K562 (cell line): Measurements from ENCODE around the gene DDRGK1. TPM values are rescaled to one million over a fixed set of nuclear protein-coding genes. Genes with fewer than 3 reads are reported as not detected.

Source experiments
- ATAC-seq: fragments of 200-7000 bp; cut with Tn5 transposase; 3 replicates; pipeline ENCODE4 v1.9.1; 2020; ENCODE audit warnings: moderate library complexity
- BruUV-seq: library from RNA; stranded (reverse); fragments of 400-500 nt; replicated peaks from 2 replicates; lab custom pipeline; 2021; lab: Mats Ljungman, UMichigan
- CTCF ChIA-PET: fragments of 300-600 bp; formaldehyde crosslinking; extraction: SDS; loops from one replicate; lab custom pipeline; 2021; ENCODE audit warnings: low intra/inter-chr PET ratio; lab: Yijun Ruan, JAX
- POLR2A ChIA-PET: fragments of 300-600, 350-650 bp; sonication (Branson Sonifier 250); formaldehyde crosslinking; extraction: SDS; loops from one replicate; lab custom pipeline; 2021; ENCODE audit warnings: antibody characterized with exemption, inconsistent platforms; lab: Yijun Ruan, JAX
- DNase-seq, 4 experiments: peaks; one replicate each; pipeline versions ENCODE4 v3.0.0 to v3.0.0-alpha.2; 2011 to 2018; ENCODE audit warnings: low spot score in 3 of 4, mixed read lengths in 3 of 4; ENCODE audit errors: extremely low read depth in 1 of 4
- FAIRE-seq: peaks from 2 replicates; lab custom pipeline; 2011; peaks lifted over from hg19 to GRCh38; lab: Jason Lieb, UNC
- H2AFZ ChIP-seq: 2 replicates; pipeline ENCODE4 v1.6.0; 2011; ENCODE audit warnings: low read depth, low read length, control low read depth, inconsistent platforms
- H3K27ac ChIP-seq: fragments of 200-600 bp; 3 replicates; pipeline ENCODE4 v1.8.0; 2011; ENCODE audit warnings: low read depth, mild to moderate bottlenecking, control low read depth, inconsistent platforms, low read length, moderate library complexity, mixed read lengths; ENCODE audit errors: extremely low read depth
- H3K27me3 ChIP-seq, 2 experiments: fragments of 300-600 bp in 1 of 2; 2 replicates in 1 of 2; 3 replicates in 1 of 2; pipeline versions ENCODE4 v1.6.0 to v1.8.0; 2011; ENCODE audit warnings: inconsistent platforms in 2 of 2, low read length in 2 of 2, mild to moderate bottlenecking in 1 of 2, mixed read lengths in 1 of 2, moderate library complexity in 1 of 2; ENCODE audit not compliant: control insufficient read depth in 2 of 2, insufficient read depth in 2 of 2
- H3K36me3 ChIP-seq: fragments of 300-600 bp; 3 replicates; pipeline ENCODE4 v1.8.0; 2011; ENCODE audit warnings: mild to moderate bottlenecking, low read length, inconsistent platforms; ENCODE audit not compliant: control insufficient read depth, insufficient read depth
- H3K4me1 ChIP-seq, 2 experiments: fragments of 200-600 bp in 1 of 2; replicated peaks in 1 of 2; 2 replicates in 1 of 2; 3 replicates in 1 of 2; pipeline versions ENCODE4 v1.5.1 to v1.8.0; 2011; ENCODE audit warnings: inconsistent platforms in 2 of 2, low read length in 2 of 2, mild to moderate bottlenecking in 1 of 2, mixed read lengths in 1 of 2, moderate library complexity in 1 of 2; ENCODE audit not compliant: control insufficient read depth in 2 of 2, insufficient read depth in 2 of 2
- H3K4me2 ChIP-seq: 2 replicates; pipeline ENCODE4 v1.6.1; 2011; ENCODE audit warnings: low read length, control low read depth, inconsistent platforms, mixed read lengths; ENCODE audit not compliant: insufficient read depth
- H3K4me3 ChIP-seq: fragments of 200-600 bp; sonication (generic), shearing (Covaris generic); 2 replicates; pipeline ENCODE4 v1.5.1; 2016; ENCODE audit warnings: control low read depth, inconsistent platforms
- H3K79me2 ChIP-seq: fragments of 200-600 bp; 3 replicates; pipeline ENCODE4 v1.8.0; 2011; ENCODE audit warnings: low read length, inconsistent platforms; ENCODE audit not compliant: control insufficient read depth, insufficient read depth
- H3K9ac ChIP-seq, 2 experiments: 2 replicates each; pipeline versions ENCODE4 v1.6.0 to v1.6.1; 2011; ENCODE audit warnings: low read depth in 2 of 2, low read length in 2 of 2, control low read depth in 1 of 2, inconsistent platforms in 1 of 2, mild to moderate bottlenecking in 1 of 2, mixed read lengths in 1 of 2; ENCODE audit not compliant: insufficient read depth in 1 of 2
- H3K9me1 ChIP-seq: one replicate; pipeline ENCODE4 v1.6.0; 2011; ENCODE audit warnings: inconsistent platforms, mild to moderate bottlenecking, low read length, moderate library complexity; ENCODE audit not compliant: control insufficient read depth, insufficient read depth
- H3K9me3 ChIP-seq: replicated peaks from 2 replicates; pipeline ENCODE4 v1.5.1; 2011; ENCODE audit warnings: low read depth, low read length, inconsistent platforms; ENCODE audit not compliant: control insufficient read depth, insufficient read depth
- H4K20me1 ChIP-seq: replicated peaks from 2 replicates; pipeline ENCODE4 v1.6.1; 2011; ENCODE audit warnings: low read length, inconsistent platforms, mixed read lengths; ENCODE audit not compliant: control insufficient read depth, insufficient read depth
- MAFK ChIP-seq: IDR thresholded peaks from 2 replicates; pipeline ENCODE4 v1.6.1; 2011; ENCODE audit warnings: low read length, improper control_type of control experiment
- NCOA6 ChIP-seq: fragments of 450-650 bp; IDR thresholded peaks from 2 replicates; pipeline ENCODE4 v1.6.1; 2017; ENCODE audit warnings: mild to moderate bottlenecking
- NFIC ChIP-seq: fragments of 450-650 bp; IDR thresholded peaks from 2 replicates; pipeline ENCODE4 v1.6.1; 2017; ENCODE audit warnings: mild to moderate bottlenecking, inconsistent platforms
- XRCC4 ChIP-seq: IDR thresholded peaks from one replicate; pipeline ENCODE4 v1.6.1; 2011; ENCODE audit not compliant: insufficient read depth, insufficient read length; ENCODE audit errors: extremely low read depth
- WGBS: fragments of 100-300 bp; shearing (Covaris generic); methylation state at CpG from one replicate; pipeline ENCODE4 v1.1.6; 2016; ENCODE audit warnings: low coverage, mixed read lengths; ENCODE audit not compliant: insufficient coverage; ENCODE audit errors: missing lambda C conversion rate; 5-methylcytosine and 5-hydroxymethylcytosine counted together
- in situ Hi-C: fragments of 300-500 bp; cut with MboI; formaldehyde crosslinking; loops from 4 replicates; pipeline ENCODE4 v1.15.0; 2018; ENCODE audit warnings: inconsistent platforms, mixed read lengths
- intact Hi-C: fragments of 100-400 bp; cut with micrococcal nuclease; formaldehyde crosslinking; loops from 2 replicates; pipeline ENCODE4 v1.14.2; 2022
- polyA plus RNA-seq, 8 experiments: library from polyadenylated mRNA; depleted of rRNA in 4 of 8; stranded (reverse) in 5 of 8; unstranded in 3 of 8; fragments of >200 nt; fragmentation: Nextera tagmentation in 2 of 8; fragmentation: Illumina TruSeq in 1 of 8; extraction: Ambion mirVana in 2 of 8; extraction: Trizol in 1 of 8; gene quantifications; 2 replicates each; pipeline versions ENCODE4 v1.2.1 to v1.2.3, GENCODE V29; 2011 to 2014; ENCODE audit warnings: inconsistent platforms in 1 of 8, missing spikeins in 1 of 8
- total RNA-seq, 7 experiments: library from RNA; depleted of rRNA in 6 of 7; stranded (reverse); fragments of >200 nt in 6 of 7; fragmentation: Illumina TruSeq in 2 of 7; extraction: Trizol in 2 of 7; gene quantifications; 2 replicates each; pipeline versions ENCODE4 v1.2.1 to v1.2.3, GENCODE V29; 2011 to 2021; ENCODE audit warnings: low replicate concordance in 1 of 7
- TF ChIP-seq, protein P1 (sequence below): sonication (generic); formaldehyde crosslinking; IDR thresholded peaks from 2 replicates; pipeline ENCODE4 v1.8.0; 2022; ENCODE audit warnings: missing genetic modification reagents, mild to moderate bottlenecking, moderate library complexity, borderline replicate concordance

DDRGK1 gene
- total and polyA plus RNA-seq, 9 of the 15 experiments (the other 6 are each of a cell fraction or from before 2014, with no cell fraction given), result 2.3 to 54.4 (median 29.1) TPM

DNA sequence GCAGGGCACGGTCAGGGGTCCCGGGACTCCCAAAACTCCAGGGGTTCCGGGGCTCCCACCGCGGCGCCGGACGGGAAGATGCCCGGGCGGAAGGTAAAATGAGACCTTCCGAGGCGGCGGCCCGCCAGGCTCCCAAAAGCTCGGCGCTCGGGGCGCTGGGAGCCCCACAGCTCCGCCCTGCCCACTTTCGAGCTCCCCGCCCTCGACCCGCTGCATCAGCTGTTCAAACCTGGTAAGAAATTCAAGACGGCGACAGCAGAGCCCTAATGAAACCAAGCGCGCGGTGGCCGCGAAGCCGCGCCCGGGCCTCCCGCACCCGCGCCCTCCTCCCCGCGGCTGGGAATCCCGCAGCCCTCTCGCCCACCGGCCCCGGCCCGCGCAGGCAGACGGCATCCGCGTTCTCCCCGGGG, 34.1 kb upstream of the DDRGK1 start:
- FAIRE-seq, result no peak
- ChIA-PET POLR2A (no interaction called here), CTCF (no interaction called here)
- Histone ChIP-seq H2AFZ (peak overlapping the region; percentile 45; the same call in 1 of the 2 replicates), H3K79me2 (no peaks in the 10 kb centered on the region), H3K36me3 (no peaks in the 10 kb centered on the region), H3K4me1 (peaks cover 0 to 26% of the 10 kb centered on the region in 2 experiments; a peak in 2 of 5 replicates), H3K9me3 (no peaks in the 10 kb centered on the region), H3K9ac (peak overlapping the region in 1 of 2 experiments; percentile 74; a peak in 2 of 4 replicates), H3K4me3 (peak overlapping the region; percentile 43), H3K4me2 (peak overlapping the region; percentile 41; the same call in 1 of the 2 replicates), H3K27me3 (peaks cover 8 to 58% of the 10 kb centered on the region in 2 experiments; a peak in 3 of 5 replicates), H4K20me1 (no peaks in the 10 kb centered on the region; the same call in 1 of the 2 replicates), H3K27ac (no peak overlapping the region), H3K9me1 (no peaks in the 10 kb centered on the region)
- in situ Hi-C loops (no loop called here), intact Hi-C loops (no loop called here)
- TF ChIP-seq NFIC (0 out of 2 replicates have a peak, but pooled peaks have one; percentile 4), NCOA6 (0 out of 2 replicates have a peak, but pooled peaks have one; percentile 56), MAFK (no peak), XRCC4 (no peak)
- TF ChIP-seq, protein P1, sequence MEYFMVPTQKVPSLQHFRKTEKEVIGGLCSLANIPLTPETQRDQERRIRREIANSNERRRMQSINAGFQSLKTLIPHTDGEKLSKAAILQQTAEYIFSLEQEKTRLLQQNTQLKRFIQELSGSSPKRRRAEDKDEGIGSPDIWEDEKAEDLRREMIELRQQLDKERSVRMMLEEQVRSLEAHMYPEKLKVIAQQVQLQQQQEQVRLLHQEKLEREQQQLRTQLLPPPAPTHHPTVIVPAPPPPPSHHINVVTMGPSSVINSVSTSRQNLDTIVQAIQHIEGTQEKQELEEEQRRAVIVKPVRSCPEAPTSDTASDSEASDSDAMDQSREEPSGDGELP (CRISPR knock-in tag), result peak; percentile 76
- ATAC-seq, result peak; percentile 15; the same call in 1 of the 3 replicates
- DNase-seq, result peak in 3 of 4 experiments; percentile 21 to 63 (median 60)
- BruUV-seq, result no TSS peak
- 2% methylated on average over 11 of the region's 48 CpGs for WGBS
